OCI-LY7 (cell line): ENCODE results near the gene MCHR1.
"Not testable (repeated sequence)": the region's sequence is repeated elsewhere in the genome, so short reads cannot be mapped to it uniquely, and the experiment has no call there.

Source experiments
- CTCF ChIP-seq: fragments of 200-600 bp; sonication (generic); conservative IDR thresholded peaks from 2 replicates; pipeline ENCODE4 v1.5.1; 2014; ENCODE audit warnings: mild to moderate bottlenecking, antibody characterized with exemption, low read length, moderate library complexity, mixed read lengths
- EZH2phosphoT487 ChIP-seq: fragments of 200-600 bp; sonication (generic); IDR thresholded peaks from 2 replicates; pipeline ENCODE4 v1.6.1; 2018; ENCODE audit warnings: low read depth, borderline replicate concordance, mild to moderate bottlenecking, mixed run types, antibody characterized with exemption, low read length, moderate library complexity, mixed read lengths

- TF ChIP-seq CTCF, EZH2phosphoT487: not testable (repeated sequence)
Observed at GRCh38 chr22:40720156-40720537, 40.9 kb downstream of the MCHR1 start.
